MM.1S (cell line): ENCODE data around the gene TNN.

Experiments used
- CTCF ChIP-seq: fragments of 300-600 bp; sonication (generic); IDR thresholded peaks from 2 replicates; pipeline ENCODE4 v1.5.1; 2016; ENCODE audit warnings: antibody characterized with exemption, low read length, mixed read lengths
- EZH2 ChIP-seq: fragments of 300-600 bp; sonication (generic); optimal IDR thresholded peaks from 2 replicates; pipeline ENCODE3; 2017; ENCODE audit warnings: low read depth, mild to moderate bottlenecking, antibody characterized with exemption, low read length, mixed read lengths
- EZH2phosphoT487 ChIP-seq: fragments of 300-600 bp; sonication (generic); IDR thresholded peaks from 2 replicates; pipeline ENCODE4 v1.6.1; 2018; ENCODE audit warnings: antibody characterized with exemption, low read length

GRCh38 chr1:175169286-175170018 is 101.8 kb downstream of the TNN start:
- no peak for TF ChIP-seq EZH2
- no peak for TF ChIP-seq CTCF
- no peak for TF ChIP-seq EZH2phosphoT487
